Vagina (tissue), 2 donors: ENCODE results near the gene ELP1. TPM values are rescaled to one million over a fixed set of nuclear protein-coding genes. Genes with fewer than 3 reads are reported as not detected.

ENCODE experiments used
- DNase-seq, 2 donors: peaks; one replicate each; pipeline ENCODE4 v3.0.0-alpha.2; 2017; ENCODE audit errors: extremely low spot score in 2 of 2
- H3K27ac ChIP-seq: fragments of 200-600 bp; sonication (generic); one replicate; pipeline ENCODE4 v1.5.1; 2019
- H3K27me3 ChIP-seq: fragments of 200-600 bp; sonication (generic); one replicate; pipeline ENCODE4 v1.5.1; 2019
- H3K36me3 ChIP-seq, 2 donors: fragments of 200-600 bp; sonication (generic); one replicate each; pipeline ENCODE4 v1.5.1; 2017 to 2019
- H3K4me1 ChIP-seq: fragments of 200-600 bp; sonication (generic); one replicate; pipeline ENCODE4 v1.5.1; 2019
- H3K4me3 ChIP-seq, 2 donors: fragments of 200-600 bp; sonication (generic); 1 replicate in 1 of 2; 2 replicates in 1 of 2; pipeline ENCODE4 v1.5.1; 2016 to 2019
- H3K9me3 ChIP-seq: fragments of 200-600 bp; sonication (generic); one replicate; pipeline ENCODE4 v1.5.1; 2019
- CTCF ChIP-seq, 3 experiments: fragments of 450-650 bp in 2 of 3; fragments of 200-600 bp in 1 of 3; sonication (generic) in 1 of 3; IDR thresholded peaks; one replicate each; pipeline ENCODE4 v1.5.1; 2017 to 2019; ENCODE audit warnings: antibody characterized with exemption in 3 of 3, mild to moderate bottlenecking in 2 of 3, moderate library complexity in 2 of 3
- POLR2A ChIP-seq, 2 donors: fragments of 450-650 bp; IDR thresholded peaks; one replicate each; pipeline ENCODE4 v1.6.1; 2017; ENCODE audit warnings: antibody characterized with exemption in 2 of 2, mild to moderate bottlenecking in 2 of 2, moderate library complexity in 2 of 2
- POLR2AphosphoS5 ChIP-seq, 2 donors: sonication (generic); formaldehyde crosslinking; IDR thresholded peaks; one replicate each; pipeline ENCODE4 v1.9.0; 2017; ENCODE audit warnings: antibody characterized with exemption in 2 of 2, mild to moderate bottlenecking in 2 of 2, low read depth in 1 of 2; ENCODE audit not compliant: insufficient read depth in 1 of 2
- intact Hi-C: fragments of 100-400 bp; cut with DNase I; formaldehyde crosslinking; loops from one replicate; pipeline ENCODE4 v1.15.1; 2023
- total RNA-seq: library from RNA; depleted of rRNA; stranded (reverse); fragments of >200 nt; gene quantifications from one replicate; pipeline ENCODE4 v1.2.3, GENCODE V29; 2016

Gene ELP1
- total RNA-seq, 1 donor from 2014 or later, result 16.9 TPM

DNA sequence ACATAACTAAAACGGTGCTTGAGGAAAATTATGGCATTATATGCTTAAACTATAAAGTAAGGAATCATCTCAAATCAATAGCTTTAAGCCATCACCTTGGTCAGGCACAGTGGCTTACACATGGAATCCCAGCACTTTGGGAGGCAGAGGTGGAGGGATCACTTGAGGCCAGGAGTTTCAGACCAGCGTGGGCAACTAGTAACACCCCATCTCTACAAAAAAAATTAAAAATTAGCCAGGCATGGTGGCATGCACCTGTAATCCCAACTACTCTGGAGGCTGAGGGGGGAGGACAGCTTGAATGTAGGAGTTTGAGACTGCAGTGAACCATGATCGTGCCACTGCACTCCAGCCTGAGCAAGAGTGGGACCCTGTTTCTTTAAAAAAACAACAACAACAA is 49.2 kb downstream of the ELP1 start:
- Histone ChIP-seq H3K4me1 (no peaks in the 10 kb centered on the region), H3K36me3 (peaks cover 0 to 45% of the 10 kb centered on the region in 2 donors), H3K27me3 (no peaks in the 10 kb centered on the region), H3K9me3 (no peaks in the 10 kb centered on the region), H3K27ac (no peak overlapping the region), H3K4me3 (no peak overlapping the region)
- TF ChIP-seq CTCF (IDR thresholded peaks at IDR 0.05) (no peak), POLR2A (IDR thresholded peaks at IDR 0.05) (no peak), POLR2AphosphoS5 (IDR thresholded peaks at IDR 0.05; ENCODE audit: insufficient read depth in 1 of 2, low read depth in 1 of 2) (no peak)
- intact Hi-C loops, result no loop called here
- no peak for DNase-seq

DNA sequence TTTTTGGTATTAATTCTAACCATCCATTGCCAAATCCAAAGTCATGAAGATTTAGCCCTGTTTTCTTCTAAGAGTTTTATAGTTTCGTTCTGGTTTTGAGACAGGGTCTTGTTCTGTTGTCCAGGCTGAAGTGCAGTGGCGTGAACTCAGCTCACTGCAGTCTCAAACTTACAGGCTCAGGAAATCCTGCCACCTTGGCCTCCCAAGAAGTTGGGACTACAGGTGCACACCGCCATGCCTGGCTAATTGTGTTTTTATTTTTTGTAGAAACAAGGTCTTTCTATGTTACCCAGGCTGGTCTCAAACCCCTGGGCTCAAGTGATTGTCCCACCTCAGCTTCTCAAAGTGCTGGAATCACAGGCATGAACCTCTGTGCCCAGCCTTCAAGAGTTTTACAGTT is 50.8 kb downstream of the ELP1 start:
- Histone ChIP-seq H3K27me3 (no peaks in the 10 kb centered on the region), H3K4me1 (no peaks in the 10 kb centered on the region), H3K4me3 (no peak overlapping the region), H3K9me3 (no peaks in the 10 kb centered on the region), H3K27ac (no peak overlapping the region), H3K36me3 (peaks cover 0 to 48% of the 10 kb centered on the region in 2 donors)
- intact Hi-C loops, result no loop called here
- DNase-seq, result no peak
- TF ChIP-seq CTCF (IDR thresholded peaks at IDR 0.05), result no peak
- TF ChIP-seq POLR2A (IDR thresholded peaks at IDR 0.05), result no peak
- no peak for TF ChIP-seq POLR2AphosphoS5 (IDR thresholded peaks at IDR 0.05; ENCODE audit: insufficient read depth in 1 of 2, low read depth in 1 of 2)

- no peak for TF ChIP-seq POLR2AphosphoS5 (IDR thresholded peaks at IDR 0.05; ENCODE audit: insufficient read depth in 1 of 2, low read depth in 1 of 2)
- no peak for TF ChIP-seq POLR2A (IDR thresholded peaks at IDR 0.05)
- TF ChIP-seq CTCF (IDR thresholded peaks at IDR 0.05), result no peak
- no peak for DNase-seq
- Histone ChIP-seq H3K4me1 (no peaks in the 10 kb centered on the region), H3K27ac (no peak overlapping the region), H3K36me3 (peaks cover 0 to 46% of the 10 kb centered on the region in 2 donors), H3K4me3 (no peak overlapping the region), H3K27me3 (no peaks in the 10 kb centered on the region), H3K9me3 (no peaks in the 10 kb centered on the region)
- intact Hi-C loops, result no loop called here
These were observed 51.7 kb downstream of the ELP1 start for GRCh38 chr9:108882052-108882888.

- H3K27me3 ChIP-seq, result no peaks in the 10 kb centered on the region
- H3K27ac ChIP-seq, result no peak overlapping the region
- TF ChIP-seq CTCF (IDR thresholded peaks at IDR 0.05) (no peak), POLR2A (IDR thresholded peaks at IDR 0.05) (no peak), POLR2AphosphoS5 (IDR thresholded peaks at IDR 0.05; ENCODE audit: insufficient read depth in 1 of 2, low read depth in 1 of 2) (no peak)
- H3K4me3 ChIP-seq, result no peak overlapping the region
- H3K4me1 ChIP-seq, result no peaks in the 10 kb centered on the region
- H3K9me3 ChIP-seq, result no peaks in the 10 kb centered on the region
- H3K36me3 ChIP-seq, result peaks cover 0 to 61% of the 10 kb centered on the region in 2 donors
- no peak for DNase-seq
- intact Hi-C loops, result no loop called here
These were observed 53.1 kb downstream of the ELP1 start for GRCh38 chr9:108880738-108881316.

DNA sequence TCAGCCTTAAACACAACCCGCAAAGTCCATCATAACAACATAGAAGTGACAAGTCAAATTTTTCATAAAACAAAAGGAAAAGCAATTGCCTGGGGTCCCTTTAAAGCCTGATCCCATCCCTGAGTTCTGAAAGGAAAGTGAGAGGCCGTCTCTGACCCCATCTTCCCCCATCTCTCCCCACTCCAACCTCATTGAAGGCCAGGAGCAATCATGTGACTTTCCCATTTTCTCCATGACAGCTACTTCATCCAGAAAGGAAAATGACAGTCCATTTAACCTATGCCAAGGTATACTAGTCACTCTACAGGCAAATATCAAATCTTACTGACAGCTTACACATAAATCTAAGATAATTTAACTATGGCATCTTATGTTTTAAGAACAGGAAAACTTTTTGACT is 56.4 kb downstream of the ELP1 start:
- Histone ChIP-seq H3K27me3 (no peaks in the 10 kb centered on the region), H3K4me3 (no peak overlapping the region), H3K4me1 (no peaks in the 10 kb centered on the region), H3K27ac (no peak overlapping the region), H3K36me3 (peaks cover 0 to 83% of the 10 kb centered on the region in 2 donors), H3K9me3 (no peaks in the 10 kb centered on the region)
- TF ChIP-seq POLR2A (IDR thresholded peaks at IDR 0.05) (no peak), CTCF (IDR thresholded peaks at IDR 0.05) (no peak), POLR2AphosphoS5 (IDR thresholded peaks at IDR 0.05; ENCODE audit: insufficient read depth in 1 of 2, low read depth in 1 of 2) (no peak)
- no peak for DNase-seq
- intact Hi-C loops, result no loop called here
